Uterus (tissue), 4 donors: Measurements from ENCODE around the gene HRAS. TPM values are rescaled to one million over a fixed set of nuclear protein-coding genes. Genes with fewer than 3 reads are reported as not detected.

Source experiments
- DNase-seq, 2 donors: peaks; one replicate each; pipeline ENCODE4 v3.0.0-alpha.2; 2019 to 2020
- H3K27ac ChIP-seq, 2 donors: fragments of 200-600 bp; sonication (generic); 1 replicate in 1 of 2; 2 replicates in 1 of 2; pipeline ENCODE4 v1.5.1; 2016 to 2018
- H3K27me3 ChIP-seq, 2 donors: fragments of 200-600 bp; sonication (generic); one replicate each; pipeline ENCODE4 v1.5.1; 2018 to 2019; ENCODE audit warnings: control low read depth in 1 of 2
- H3K36me3 ChIP-seq, 2 donors: fragments of 200-600 bp; sonication (generic); one replicate each; pipeline ENCODE4 v1.5.1; 2019; ENCODE audit warnings: control low read depth in 1 of 2
- H3K4me1 ChIP-seq, 2 donors: fragments of 200-600 bp; sonication (generic); one replicate each; pipeline ENCODE4 v1.5.1; 2018 to 2019; ENCODE audit warnings: control low read depth in 1 of 2
- H3K4me3 ChIP-seq, 2 donors: fragments of 200-600 bp; sonication (generic); 1 replicate in 1 of 2; 2 replicates in 1 of 2; pipeline ENCODE4 v1.5.1; 2018 to 2019; ENCODE audit warnings: mild to moderate bottlenecking in 1 of 2
- H3K9me3 ChIP-seq, 2 donors: fragments of 200-600 bp; sonication (generic); one replicate each; pipeline ENCODE4 v1.5.1; 2019; ENCODE audit warnings: control low read depth in 1 of 2
- CTCF ChIP-seq, 4 experiments: fragments of 200-600 bp in 2 of 4; fragments of 450-650 bp in 2 of 4; sonication (generic) in 2 of 4; IDR thresholded peaks; one replicate each; pipeline ENCODE4 v1.5.1; 2016 to 2019; ENCODE audit warnings: antibody characterized with exemption in 4 of 4, mild to moderate bottlenecking in 2 of 4, moderate library complexity in 1 of 4
- POLR2A ChIP-seq, 2 donors: fragments of 450-650 bp; IDR thresholded peaks; one replicate each; pipeline ENCODE4 v1.6.1; 2016; ENCODE audit warnings: antibody characterized with exemption in 2 of 2, mild to moderate bottlenecking in 1 of 2, moderate library complexity in 1 of 2
- intact Hi-C: fragments of 100-400 bp; cut with DNase I; formaldehyde crosslinking; loops from one replicate; pipeline ENCODE4 v1.15.1; 2023; ENCODE audit warnings: low total_unique reads
- total RNA-seq, 4 donors: library from RNA; depleted of rRNA in 3 of 4; stranded (reverse); fragments of >200 nt in 3 of 4; gene quantifications; one replicate each; pipeline versions ENCODE4 v1.1.0 to v1.2.4, GENCODE V29; 2014 to 2023
- donor health status: DM: yes; HTN: yes; CAD: no.

HRAS gene
- total RNA-seq, 4 donors from 2014 or later = 5.4 to 37.6 (median 23.8) TPM

DNA sequence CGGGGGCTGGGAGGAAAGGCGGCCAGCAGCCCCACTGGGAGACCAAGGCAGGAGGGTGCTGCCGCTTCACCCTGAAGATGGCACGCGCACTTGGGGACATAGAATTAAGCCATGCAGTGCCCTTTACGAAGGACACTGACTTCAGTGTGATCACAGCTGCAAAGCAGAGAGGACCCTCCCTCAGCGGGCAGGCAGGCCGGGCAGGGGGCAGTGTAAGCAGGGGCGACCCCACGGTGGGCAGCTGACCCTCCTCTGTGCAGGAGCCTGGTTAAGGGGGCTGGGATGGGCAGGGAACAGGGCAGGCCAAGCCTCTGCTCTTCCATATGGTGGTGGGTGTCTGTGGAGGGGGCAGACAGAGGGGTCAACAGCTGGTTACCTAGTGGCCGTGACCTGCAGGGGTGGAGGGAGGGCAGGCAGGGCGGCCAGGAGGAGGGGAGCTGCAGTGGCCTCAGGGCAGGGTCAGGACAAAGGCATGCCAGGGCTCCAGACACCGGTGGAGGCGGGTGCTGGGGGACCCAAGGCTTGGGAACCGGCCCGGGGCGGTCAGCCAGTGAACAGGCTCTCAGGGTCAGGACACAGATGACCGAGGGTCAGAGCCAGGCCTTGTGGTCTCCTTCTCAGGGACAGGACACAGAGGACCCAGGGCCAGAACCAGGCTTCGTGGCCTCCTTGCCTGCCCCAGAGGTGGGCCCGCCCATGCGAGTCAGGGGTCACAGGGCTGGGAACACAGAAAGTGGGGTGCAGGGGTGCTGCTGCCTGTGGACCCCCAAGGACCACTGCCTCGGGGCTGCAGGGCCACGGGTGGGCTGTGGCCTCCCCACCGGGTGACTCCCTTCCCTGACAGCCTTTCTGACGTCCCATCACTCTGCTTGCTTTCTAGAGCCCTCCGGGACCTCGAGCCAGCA lies 18.0 kb upstream of the HRAS start:
- intact Hi-C loops = no loop called here
- peaks cover 27 to 29% of the 10 kb centered on the region in 2 donors for H3K27me3 ChIP-seq
- no peak for TF ChIP-seq POLR2A (IDR thresholded peaks at IDR 0.05)
- no peak for TF ChIP-seq CTCF (IDR thresholded peaks at IDR 0.05)
- H3K4me3 ChIP-seq = no peak overlapping the region
- peaks cover 0 to 16% of the 10 kb centered on the region in 2 donors for H3K4me1 ChIP-seq
- no peak overlapping the region for H3K27ac ChIP-seq
- no peak for DNase-seq
- no peaks in the 10 kb centered on the region for H3K9me3 ChIP-seq
- H3K36me3 ChIP-seq = no peaks in the 10 kb centered on the region

- no peak overlapping the region for H3K27ac ChIP-seq
- H3K9me3 ChIP-seq = no peaks in the 10 kb centered on the region
- H3K27me3 ChIP-seq = peaks cover 27 to 29% of the 10 kb centered on the region in 2 donors
- peaks cover 0 to 16% of the 10 kb centered on the region in 2 donors for H3K4me1 ChIP-seq
- H3K4me3 ChIP-seq = no peak overlapping the region
- TF ChIP-seq CTCF (IDR thresholded peaks at IDR 0.05) (no peak), POLR2A (IDR thresholded peaks at IDR 0.05) (no peak)
- intact Hi-C loops = no loop called here
- DNase-seq = no peak
- no peaks in the 10 kb centered on the region for H3K36me3 ChIP-seq
These were observed 16.2 kb upstream of the HRAS start for GRCh38 chr11:551596-551995.

GRCh38 chr11:551131-551530 lies 15.8 kb upstream of the HRAS start:
- TF ChIP-seq CTCF (IDR thresholded peaks at IDR 0.05) = no peak
- Histone ChIP-seq H3K36me3 (no peaks in the 10 kb centered on the region), H3K27ac (no peak overlapping the region), H3K9me3 (no peaks in the 10 kb centered on the region), H3K4me1 (peaks cover 0 to 16% of the 10 kb centered on the region in 2 donors), H3K27me3 (peaks cover 27 to 29% of the 10 kb centered on the region in 2 donors), H3K4me3 (no peak overlapping the region)
- intact Hi-C loops = no loop called here
- DNase-seq = no peak

- intact Hi-C loops = no loop called here
- Histone ChIP-seq H3K4me3 (no peak overlapping the region), H3K27ac (no peak overlapping the region), H3K9me3 (no peaks in the 10 kb centered on the region), H3K4me1 (peaks cover 0 to 12% of the 10 kb centered on the region in 2 donors), H3K27me3 (peaks cover 27 to 29% of the 10 kb centered on the region in 2 donors), H3K36me3 (no peaks in the 10 kb centered on the region)
- TF ChIP-seq POLR2A (IDR thresholded peaks at IDR 0.05) (no peak), CTCF (IDR thresholded peaks at IDR 0.05) (no peak)
- no peak for DNase-seq
These were observed 15.3 kb upstream of the HRAS start for GRCh38 chr11:550746-551085.

DNA sequence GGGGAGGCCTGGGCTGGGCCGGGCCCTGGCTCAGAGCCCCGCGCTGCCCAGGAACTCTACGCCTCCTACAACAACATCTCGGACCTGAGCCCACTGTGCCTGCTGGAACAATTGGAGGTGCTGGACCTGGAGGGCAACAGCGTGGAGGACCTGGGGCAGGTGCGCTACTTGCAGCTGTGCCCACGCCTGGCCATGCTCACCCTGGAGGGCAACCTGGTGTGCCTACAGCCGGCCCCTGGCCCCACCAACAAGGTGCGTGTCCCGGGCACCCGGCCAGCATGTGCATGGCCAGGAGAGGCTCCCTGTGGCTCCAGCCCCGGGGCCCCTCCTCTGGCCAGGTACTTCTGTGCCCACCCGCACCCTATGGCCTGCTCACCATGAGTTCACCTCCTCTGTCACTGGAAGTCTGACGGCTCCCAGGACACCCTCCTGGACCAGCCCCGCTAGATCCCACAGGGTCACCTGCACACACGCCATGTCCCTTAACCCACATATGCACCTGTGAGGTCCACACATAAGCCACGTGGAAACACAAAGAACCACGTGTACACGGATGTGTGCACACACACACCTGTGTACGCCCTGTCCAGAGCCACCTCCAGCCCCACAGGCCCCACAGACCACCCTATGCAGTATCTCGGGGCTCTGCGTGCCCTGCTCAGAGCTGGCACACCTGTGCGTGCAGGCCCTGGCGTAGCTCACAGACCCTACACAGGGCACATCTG lies 14.8 kb upstream of the HRAS start:
- DNase-seq = no peak
- intact Hi-C loops = no loop called here
- no peak overlapping the region for H3K27ac ChIP-seq

More for the DNA sequence above, 14.8 kb upstream of the HRAS start:
- TF ChIP-seq CTCF (IDR thresholded peaks at IDR 0.05) (no peak), POLR2A (IDR thresholded peaks at IDR 0.05) (no peak)
- H3K4me3 ChIP-seq = no peak overlapping the region
- peaks cover 0 to 7% of the 10 kb centered on the region in 2 donors for H3K4me1 ChIP-seq
- H3K27me3 ChIP-seq = peaks cover 21 to 29% of the 10 kb centered on the region in 2 donors
- H3K36me3 ChIP-seq = no peaks in the 10 kb centered on the region
- no peaks in the 10 kb centered on the region for H3K9me3 ChIP-seq
